HCT116 (cell line): Measurements from ENCODE around the gene SOCS1. TPM values are rescaled to one million over a fixed set of nuclear protein-coding genes. Genes with fewer than 3 reads are reported as not detected.

Experiments
- ATAC-seq: fragments of 200-7000 bp; cut with Tn5 transposase; 2 replicates; pipeline ENCODE4 v1.9.1; 2020; ENCODE audit warnings: mild to moderate bottlenecking, moderate library complexity
- BruUV-seq: library from RNA; stranded (reverse); fragments of 400-500 nt; replicated peaks from 2 replicates; lab custom pipeline; 2021; lab: Mats Ljungman, UMichigan
- CTCF ChIA-PET: fragments of 300-600 bp; sonication (Branson Sonifier 250); formaldehyde crosslinking; loops from one replicate; lab custom pipeline; 2021; ENCODE audit warnings: antibody characterized with exemption; lab: Charles Lee
- POLR2A ChIA-PET: fragments of 300-600, 350-600 bp; sonication (Branson Sonifier 250); formaldehyde crosslinking; loops from one replicate; lab custom pipeline; 2021; ENCODE audit warnings: antibody characterized with exemption; lab: Charles Lee
- RAD21 ChIA-PET, 2 experiments: fragments of 300-600 bp; sonication (Branson Sonifier 250); formaldehyde crosslinking; loops; one replicate each; lab custom pipeline; 2023; ENCODE audit warnings: low total read pairs in 2 of 2; ENCODE audit not compliant: uncharacterized antibody in 2 of 2, unreplicated experiment in 2 of 2, low non-redundant PET in 1 of 2; lab: Charles Lee
- DNase-seq: peaks from one replicate; pipeline ENCODE4 v3.0.0-alpha.2; 2010; ENCODE audit warnings: low read depth, low spot score
- H2AFZ ChIP-seq: fragments of 200-600 bp; shearing (Covaris generic), sonication (generic); 2 replicates; pipeline ENCODE4 v1.6.1; 2017; ENCODE audit warnings: low read depth, mixed run types, mixed read lengths, antibody characterized with exemption, low read length; ENCODE audit not compliant: poor library complexity, severe bottlenecking
- H3K27ac ChIP-seq: 2 replicates; pipeline ENCODE4 v1.5.1; 2012; ENCODE audit warnings: low read depth, low read length
- H3K27me3 ChIP-seq: fragments of 200-600 bp; sonication (generic); 2 replicates; pipeline ENCODE4 v1.6.1; 2016; ENCODE audit warnings: mixed run types, low read length, mixed read lengths; ENCODE audit not compliant: insufficient read depth
- H3K36me3 ChIP-seq, 2 experiments: fragments of 200-500 bp in 1 of 2; fragments of 200-600 bp in 1 of 2; sonication (Bioruptor generic) in 1 of 2; sonication (generic) in 1 of 2; 2 replicates each; pipeline versions ENCODE4 v1.5.1 to v1.6.1; 2014 to 2016; ENCODE audit warnings: low read length in 2 of 2, inconsistent platforms in 1 of 2, mixed read lengths in 1 of 2, mixed run types in 1 of 2; ENCODE audit not compliant: insufficient read depth in 2 of 2, control insufficient read depth in 1 of 2
- H3K4me1 ChIP-seq, 2 experiments: fragments of 200-600 bp in 1 of 2; sonication (generic) in 1 of 2; 2 replicates each; pipeline versions ENCODE4 v1.5.1 to v1.6.1; 2012 to 2017; ENCODE audit warnings: low read length in 2 of 2, inconsistent platforms in 1 of 2, mild to moderate bottlenecking in 1 of 2, mixed read lengths in 1 of 2, mixed run types in 1 of 2, moderate library complexity in 1 of 2; ENCODE audit not compliant: insufficient read depth in 2 of 2, control insufficient read depth in 1 of 2
- H3K4me2 ChIP-seq: fragments of 200-600 bp; sonication (generic); 2 replicates; pipeline ENCODE4 v1.6.1; 2017; ENCODE audit warnings: mixed run types, low read length, mixed read lengths
- H3K4me3 ChIP-seq, 2 experiments: fragments of 200-600 bp in 1 of 2; sonication (generic) in 1 of 2; replicated peaks in 1 of 2; 2 replicates each; pipeline ENCODE4 v1.5.1; 2011 to 2016; ENCODE audit warnings: low read length in 2 of 2, control low read depth in 1 of 2, low read depth in 1 of 2, mild to moderate bottlenecking in 1 of 2, mixed read lengths in 1 of 2, mixed run types in 1 of 2
- H3K79me2 ChIP-seq: fragments of 200-600 bp; sonication (generic); 2 replicates; pipeline ENCODE4 v1.6.1; 2017; ENCODE audit warnings: mild to moderate bottlenecking, mixed run types, low read length, moderate library complexity, mixed read lengths; ENCODE audit not compliant: insufficient read depth
- H3K9ac ChIP-seq: fragments of 200-600 bp; sonication (generic); 2 replicates; pipeline ENCODE4 v1.6.1; 2016; ENCODE audit warnings: low read length, mixed read lengths
- H3K9me2 ChIP-seq: fragments of 200-600 bp; sonication (generic), shearing (Covaris generic); 2 replicates; pipeline ENCODE4 v1.6.1; 2017; ENCODE audit warnings: mixed run types, mild to moderate bottlenecking, moderate library complexity; ENCODE audit not compliant: insufficient read depth
- H3K9me3 ChIP-seq, 2 experiments: fragments of 200-500 bp in 1 of 2; fragments of 200-600 bp in 1 of 2; sonication (Bioruptor generic) in 1 of 2; sonication (generic) in 1 of 2; 2 replicates each; pipeline ENCODE4 v1.6.1; 2014 to 2017; ENCODE audit warnings: low read length in 2 of 2, mixed read lengths in 2 of 2, inconsistent platforms in 1 of 2, low read depth in 1 of 2, mild to moderate bottlenecking in 1 of 2, mixed run types in 1 of 2, moderate library complexity in 1 of 2; ENCODE audit not compliant: control insufficient read depth in 1 of 2, insufficient read depth in 1 of 2
- H4K20me1 ChIP-seq: fragments of 200-600 bp; sonication (generic), shearing (Covaris generic); 2 replicates; pipeline ENCODE4 v1.6.1; 2017; ENCODE audit warnings: mixed run types, mild to moderate bottlenecking, moderate library complexity; ENCODE audit not compliant: insufficient read depth
- EZH2 ChIP-seq: fragments of 200-600 bp; sonication (generic); IDR thresholded peaks from 2 replicates; pipeline ENCODE4 v1.6.1; 2017; ENCODE audit warnings: antibody characterized with exemption, mixed run types
- POLR2A ChIP-seq: IDR thresholded peaks from 2 replicates; pipeline ENCODE4 v1.7.0; 2011; ENCODE audit warnings: borderline replicate concordance; ENCODE audit not compliant: insufficient read depth, insufficient read length; ENCODE audit errors: extremely low read depth
- ZFX ChIP-seq: fragments of 450-650 bp; IDR thresholded peaks from 2 replicates; pipeline ENCODE4 v1.6.1; 2017
- intact Hi-C: fragments of 100-400 bp; cut with micrococcal nuclease; formaldehyde crosslinking; loops from 2 replicates; pipeline ENCODE4 v1.10.0; 2022
- total RNA-seq: library from RNA; stranded (reverse); gene quantifications from one replicate; pipeline ENCODE4 v1.2.1, GENCODE V29; 2021; ENCODE audit not compliant: unreplicated experiment

SOCS1 gene
- total RNA-seq, 1 experiment from 2014 or later, result 4.9 TPM

DNA sequence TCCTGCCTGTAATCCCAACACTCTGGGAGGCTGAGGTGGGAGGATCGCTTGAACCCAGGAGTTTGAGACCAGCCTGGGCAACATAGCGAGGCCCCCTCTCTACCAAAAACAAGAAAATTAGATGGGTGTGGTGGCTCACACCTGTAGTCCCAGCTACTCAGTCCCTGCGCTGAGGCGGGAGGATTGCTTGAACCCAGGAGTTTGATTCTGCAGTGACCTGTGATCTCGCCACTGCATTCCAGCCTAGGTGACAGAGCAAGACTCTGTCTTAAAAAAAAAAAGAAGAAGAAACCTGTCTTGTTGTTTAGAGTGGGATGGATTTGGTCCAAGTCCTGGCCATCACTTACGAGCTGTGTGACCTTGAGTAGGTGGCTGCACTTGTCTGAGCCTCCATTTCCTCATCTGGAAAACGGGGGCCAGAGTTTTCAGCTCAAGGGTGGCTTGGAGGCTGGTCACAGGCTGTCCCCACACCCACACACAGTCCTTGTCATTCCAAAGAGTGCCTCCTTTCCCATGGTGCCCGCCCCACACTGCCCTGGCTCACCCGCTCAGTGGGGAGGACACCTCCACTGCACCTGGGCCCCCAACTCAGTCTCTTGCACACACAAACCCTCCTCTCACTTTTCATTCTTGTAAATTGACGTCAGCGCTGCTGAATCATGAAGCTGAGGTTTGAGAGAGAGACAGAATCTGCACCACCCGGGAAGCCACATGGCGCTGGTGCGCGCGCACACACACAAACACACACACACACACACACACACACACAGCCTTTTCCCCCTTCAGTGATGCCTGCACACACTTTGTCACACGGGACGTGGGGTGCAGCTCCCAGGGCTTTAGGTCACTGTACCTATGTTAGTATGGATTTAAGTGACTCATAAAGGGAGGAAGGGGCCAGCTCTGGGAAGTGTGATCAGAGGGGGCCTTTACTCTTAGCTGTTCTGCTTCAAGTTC is 4.2 kb downstream of the SOCS1 start:
- H3K36me3 ChIP-seq, result no peaks in the 10 kb centered on the region
- DNase-seq (no peak), ATAC-seq (no peak)
- ChIA-PET CTCF (interaction anchor here (1.0 kb wide), 1 partner anchor 280 kb away, joined by 5 read pairs; no protein-coding TSS in a partner anchor), RAD21 (interaction anchor here in 1 of 2 experiments (0.6 kb wide), 1 partner anchor 770 kb away, joined by 3 read pairs; no protein-coding TSS in a partner anchor), POLR2A (no interaction called here)
- no peaks in the 10 kb centered on the region for H4K20me1 ChIP-seq
- peaks cover 3 to 23% of the 10 kb centered on the region in 2 experiments; a peak in 3 of 4 replicates for H3K4me1 ChIP-seq
- no peak overlapping the region for H2AFZ ChIP-seq
- no peak for TF ChIP-seq EZH2
- no peak overlapping the region for H3K27ac ChIP-seq
- H3K9me2 ChIP-seq, result no peaks in the 10 kb centered on the region
- H3K4me2 ChIP-seq, result no peak overlapping the region
- intact Hi-C loops, result no loop called here
- no peaks in the 10 kb centered on the region for H3K79me2 ChIP-seq
- H3K9me3 ChIP-seq, result no peaks in the 10 kb centered on the region
- H3K4me3 ChIP-seq, result no peak overlapping the region
- no TSS peak for BruUV-seq
- H3K27me3 ChIP-seq, result no peaks in the 10 kb centered on the region
- no peak overlapping the region for H3K9ac ChIP-seq

DNA sequence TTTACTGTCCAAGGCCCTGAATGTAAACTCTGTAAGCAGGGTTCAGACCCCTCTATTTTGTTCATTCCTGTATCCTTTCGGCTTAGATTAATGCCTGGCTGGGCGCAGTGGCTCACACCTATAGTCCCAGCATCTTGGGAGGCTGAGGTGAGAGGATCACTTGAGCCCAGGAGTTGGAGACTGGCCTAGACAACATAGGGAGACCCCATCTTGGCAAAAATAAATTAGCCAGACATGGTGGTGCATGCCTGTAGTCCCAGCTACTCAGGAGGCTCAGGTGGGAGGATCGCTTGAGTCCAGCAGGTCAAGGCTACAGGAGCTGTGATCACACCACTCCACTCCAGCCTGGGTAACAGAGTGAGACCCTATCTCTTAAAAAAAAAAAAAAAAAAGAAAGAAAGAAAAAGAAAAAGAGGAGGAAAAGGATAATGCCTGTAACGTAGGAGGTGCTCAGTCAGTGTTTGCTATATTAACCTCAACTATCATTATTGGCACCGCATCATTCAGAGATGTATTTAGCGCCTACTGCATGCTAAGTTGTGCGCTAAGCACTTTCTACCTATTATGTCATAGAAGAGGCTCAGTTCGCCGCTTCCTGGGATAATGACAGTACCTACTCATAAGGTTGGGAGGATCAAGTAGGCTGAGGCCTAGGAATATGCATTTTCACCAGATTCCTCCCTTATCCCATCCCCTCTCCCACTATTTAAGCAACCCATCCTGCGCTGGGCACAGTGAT is 5.0 kb downstream of the SOCS1 start:
- intact Hi-C loops, result no loop called here
- Histone ChIP-seq H3K9me2 (no peaks in the 10 kb centered on the region), H3K27me3 (no peaks in the 10 kb centered on the region), H3K9me3 (no peaks in the 10 kb centered on the region), H2AFZ (no peak overlapping the region), H3K4me3 (no peak overlapping the region), H4K20me1 (no peaks in the 10 kb centered on the region), H3K9ac (no peak overlapping the region), H3K4me2 (no peak overlapping the region), H3K79me2 (no peaks in the 10 kb centered on the region), H3K4me1 (peaks cover 2 to 19% of the 10 kb centered on the region in 2 experiments; a peak in 3 of 4 replicates), H3K27ac (no peak overlapping the region), H3K36me3 (no peaks in the 10 kb centered on the region)
- no TSS peak for BruUV-seq
- ChIA-PET RAD21 (interaction anchor here in 1 of 2 experiments (0.6 kb wide), 1 partner anchor 769 kb away, joined by 3 read pairs; no protein-coding TSS in a partner anchor), CTCF (no interaction called here), POLR2A (no interaction called here)
- ATAC-seq (no peak), DNase-seq (no peak)
- TF ChIP-seq EZH2, result no peak
- no peak for TF ChIP-seq ZFX
- no peak for TF ChIP-seq POLR2A
